HAP-1 (cell line): ENCODE data around the gene CISD1.
A peak's percentile ranks its signal among the peaks of the same experiment; 100 is the strongest.
"Not testable (repeated sequence)": the region's sequence is repeated elsewhere in the genome, so short reads cannot be mapped to it uniquely, and the experiment has no call there.

Experiments
- DNase-seq, 2 experiments: peaks; one replicate each; pipeline ENCODE4 v3.0.0-alpha.2; 2016 to 2020; ENCODE audit warnings: low spot score in 2 of 2
- H3K27me3 ChIP-seq: fragments of 250-450 bp; sonication (Bioruptor Pico); 2 replicates; pipeline ENCODE4 v1.5.1; 2020; ENCODE audit warnings: low read depth, mild to moderate bottlenecking, moderate library complexity
- H3K36me3 ChIP-seq: fragments of 250-450 bp; sonication (Bioruptor Pico); replicated peaks from 2 replicates; pipeline ENCODE4 v1.5.1; 2020; ENCODE audit warnings: mild to moderate bottlenecking
- H3K4me1 ChIP-seq: fragments of 250-450 bp; sonication (Bioruptor Pico); 2 replicates; pipeline ENCODE4 v1.5.1; 2020; ENCODE audit warnings: mild to moderate bottlenecking
- H3K4me3 ChIP-seq: fragments of 250-450 bp; sonication (Bioruptor Pico); 2 replicates; pipeline ENCODE4 v1.5.1; 2020; ENCODE audit warnings: mild to moderate bottlenecking, moderate library complexity
- H3K9me3 ChIP-seq: fragments of 250-450 bp; sonication (Bioruptor Pico); 2 replicates; pipeline ENCODE4 v1.5.1; 2020; ENCODE audit warnings: mild to moderate bottlenecking, moderate library complexity
- in situ Hi-C: fragments of 300-500 bp; cut with MboI; formaldehyde crosslinking; loops from 3 replicates; pipeline ENCODE4 v1.14.3; 2020; ENCODE audit warnings: low sequenced_read_pairs, inconsistent platforms, mixed read lengths

The CISD1 gene

GRCh38 chr10:58268946-58269781 is at the start of gene CISD1:
CISD1 (plus strand) TSS chr10:58269162; CDS start chr10:58269274, 112 bp downstream.
- in situ Hi-C loops: no loop called here
- no peaks in the 10 kb centered on the region for H3K9me3 ChIP-seq
- peak; percentile 97 to 98 for DNase-seq

GRCh38 chr10:58219875-58220274 is 49.1 kb upstream of the CISD1 start:
- no peaks in the 10 kb centered on the region for H3K27me3 ChIP-seq
- no peak for DNase-seq
- peaks cover 5% of the 10 kb centered on the region for H3K4me1 ChIP-seq
- no peaks in the 10 kb centered on the region for H3K36me3 ChIP-seq
- H3K9me3 ChIP-seq: no peaks in the 10 kb centered on the region
- H3K4me3 ChIP-seq: no peak overlapping the region
- in situ Hi-C loops: no loop called here

More at GRCh38 chr10:58268946-58269781, at the start of gene CISD1:
- peaks cover 21% of the 10 kb centered on the region for H3K4me1 ChIP-seq
- H3K4me3 ChIP-seq: peak within 1 kb of the TSS; percentile 65
- H3K36me3 ChIP-seq: no peaks in the 10 kb centered on the region; the same call in 1 of the 2 replicates
- H3K27me3 ChIP-seq: no peaks in the 10 kb centered on the region

- DNase-seq: no peak
- H3K4me3 ChIP-seq: no peak overlapping the region
- no peaks in the 10 kb centered on the region for H3K27me3 ChIP-seq
- peaks cover 5% of the 10 kb centered on the region for H3K4me1 ChIP-seq
- in situ Hi-C loops: no loop called here
- H3K9me3 ChIP-seq: no peaks in the 10 kb centered on the region
- H3K36me3 ChIP-seq: no peaks in the 10 kb centered on the region
These were observed 48.1 kb upstream of the CISD1 start for GRCh38 chr10:58220769-58221451.

GRCh38 chr10:58225654-58226053 is 43.3 kb upstream of the CISD1 start:
- no peak overlapping the region for H3K4me3 ChIP-seq
- no peaks in the 10 kb centered on the region for H3K4me1 ChIP-seq
- no peaks in the 10 kb centered on the region for H3K9me3 ChIP-seq
- in situ Hi-C loops: no loop called here
- DNase-seq: no peak
- no peaks in the 10 kb centered on the region for H3K27me3 ChIP-seq
- 0 out of 2 replicates have a peak, but pooled peaks cover 3% of the 10 kb centered on the region for H3K36me3 ChIP-seq

- H3K4me1 ChIP-seq, H3K4me3 ChIP-seq, H3K9me3 ChIP-seq, H3K36me3 ChIP-seq, in situ Hi-C loops, DNase-seq, H3K27me3 ChIP-seq: not testable (repeated sequence)
These were observed 39.1 kb upstream of the CISD1 start for GRCh38 chr10:58229856-58230255.

- no peaks in the 10 kb centered on the region for H3K4me1 ChIP-seq
- in situ Hi-C loops: no loop called here
- H3K9me3 ChIP-seq: no peaks in the 10 kb centered on the region
These were observed 31.7 kb upstream of the CISD1 start for GRCh38 chr10:58237014-58237834.

GRCh38 chr10:58239561-58240169 is 29.3 kb upstream of the CISD1 start:
- Histone ChIP-seq H3K27me3 (no peaks in the 10 kb centered on the region), H3K36me3 (peaks cover 7% of the 10 kb centered on the region), H3K4me3 (no peak overlapping the region), H3K4me1 (no peaks in the 10 kb centered on the region), H3K9me3 (no peaks in the 10 kb centered on the region)
- DNase-seq: no peak
- in situ Hi-C loops: no loop called here

More at GRCh38 chr10:58237014-58237834, 31.7 kb upstream of the CISD1 start:
- H3K4me3 ChIP-seq: no peak overlapping the region
- no peaks in the 10 kb centered on the region for H3K27me3 ChIP-seq
- peaks cover 10% of the 10 kb centered on the region for H3K36me3 ChIP-seq
- no peak for DNase-seq

- H3K36me3 ChIP-seq: 0 out of 2 replicates have a peak, but pooled peaks cover 2% of the 10 kb centered on the region
- no peak for DNase-seq
- H3K4me3 ChIP-seq: no peak overlapping the region
- H3K9me3 ChIP-seq: no peaks in the 10 kb centered on the region; the same call in 1 of the 2 replicates
- no peaks in the 10 kb centered on the region for H3K4me1 ChIP-seq
- no peaks in the 10 kb centered on the region for H3K27me3 ChIP-seq
- in situ Hi-C loops: no loop called here
These were observed 28.4 kb upstream of the CISD1 start for GRCh38 chr10:58240531-58240930.

GRCh38 chr10:58241346-58241745 is 27.6 kb upstream of the CISD1 start:
- no peak for DNase-seq
- no peaks in the 10 kb centered on the region for H3K27me3 ChIP-seq
- H3K36me3 ChIP-seq: 0 out of 2 replicates have a peak, but pooled peaks cover under 1% of the 10 kb centered on the region
- no peak overlapping the region for H3K4me3 ChIP-seq
- in situ Hi-C loops: no loop called here
- no peaks in the 10 kb centered on the region for H3K4me1 ChIP-seq
- no peaks in the 10 kb centered on the region; the same call in 1 of the 2 replicates for H3K9me3 ChIP-seq

- no peaks in the 10 kb centered on the region for H3K36me3 ChIP-seq
- H3K27me3 ChIP-seq: no peaks in the 10 kb centered on the region
- H3K4me3 ChIP-seq: no peak overlapping the region
- no peaks in the 10 kb centered on the region; the same call in none of the 2 replicates for H3K9me3 ChIP-seq
- in situ Hi-C loops: no loop called here
- DNase-seq: no peak
- no peaks in the 10 kb centered on the region for H3K4me1 ChIP-seq
These were observed 25.7 kb upstream of the CISD1 start for GRCh38 chr10:58243269-58243668.

- H3K4me1 ChIP-seq, H3K27me3 ChIP-seq, H3K9me3 ChIP-seq, H3K4me3 ChIP-seq, in situ Hi-C loops, DNase-seq, H3K36me3 ChIP-seq: not testable (repeated sequence)
These were observed 25.2 kb upstream of the CISD1 start for GRCh38 chr10:58243801-58244200.

- H3K4me3 ChIP-seq, DNase-seq: not testable (repeated sequence)
These were observed 24.7 kb upstream of the CISD1 start for GRCh38 chr10:58244242-58244641.

GRCh38 chr10:58244666-58245065 is 24.3 kb upstream of the CISD1 start:
- DNase-seq, H3K4me1 ChIP-seq, H3K4me3 ChIP-seq, H3K27me3 ChIP-seq, H3K9me3 ChIP-seq, H3K36me3 ChIP-seq, in situ Hi-C loops: not testable (repeated sequence)

More at GRCh38 chr10:58244242-58244641, 24.7 kb upstream of the CISD1 start:
- H3K27me3 ChIP-seq, in situ Hi-C loops, H3K4me1 ChIP-seq, H3K36me3 ChIP-seq, H3K9me3 ChIP-seq: not testable (repeated sequence)
